ENCODE results near the gene KRAS.
"Not testable (repeated sequence)": the region's sequence is repeated elsewhere in the genome, so short reads cannot be mapped to it uniquely, and the experiment has no call there.

Gene KRAS

DNA sequence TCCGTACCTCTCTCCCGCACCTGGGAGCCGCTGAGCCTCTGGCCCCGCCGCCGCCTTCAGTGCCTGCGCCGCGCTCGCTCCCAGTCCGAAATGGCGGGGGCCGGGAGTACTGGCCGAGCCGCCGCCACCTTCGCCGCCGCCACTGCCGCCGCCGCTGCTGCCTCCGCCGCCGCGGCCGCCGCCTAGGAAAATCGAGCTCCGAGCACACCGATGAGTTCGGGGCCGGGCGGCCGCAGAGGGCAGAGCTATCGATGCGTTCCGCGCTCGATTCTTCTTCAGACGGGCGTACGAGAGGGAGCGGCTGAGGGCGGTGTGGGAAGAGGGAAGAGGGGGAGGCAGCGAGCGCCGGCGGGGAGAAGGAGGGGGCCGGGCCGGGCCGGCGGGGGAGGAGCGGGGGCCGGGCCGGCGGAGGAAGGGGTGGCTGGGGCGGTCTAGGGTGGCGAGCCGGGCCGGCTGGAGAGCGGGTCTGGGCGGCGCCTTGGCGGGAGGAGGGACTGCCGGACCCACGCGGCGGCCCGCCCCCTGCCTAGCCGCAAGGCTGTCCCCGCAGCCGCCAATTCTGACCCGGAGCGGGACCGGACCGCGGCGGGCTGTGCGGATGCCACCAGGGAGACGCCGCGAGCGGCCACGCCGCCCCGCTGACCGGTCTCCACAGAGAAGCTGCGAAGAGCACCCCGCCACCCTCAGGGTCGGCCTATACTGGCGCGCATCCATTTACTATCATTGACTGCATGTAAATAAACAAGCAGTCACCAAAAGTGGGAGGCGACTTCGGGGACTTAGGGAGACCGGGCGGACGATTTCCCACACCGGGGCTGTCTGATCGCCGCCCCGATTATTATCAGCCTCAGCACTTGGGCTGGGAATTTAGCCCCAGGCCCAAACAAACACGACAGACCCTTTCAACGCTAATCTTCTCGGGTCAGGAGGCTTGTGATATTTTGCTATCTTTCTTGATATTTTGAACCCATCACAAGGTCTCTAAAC is at the start of gene KRAS:
Gene KRAS, minus strand, starts transcription at position 186 of the 987 bp plus-strand sequence.
- DNase-seq (ENCODE audit: low read depth in 2 of 2) = peak; percentile 81 to 83

DNA sequence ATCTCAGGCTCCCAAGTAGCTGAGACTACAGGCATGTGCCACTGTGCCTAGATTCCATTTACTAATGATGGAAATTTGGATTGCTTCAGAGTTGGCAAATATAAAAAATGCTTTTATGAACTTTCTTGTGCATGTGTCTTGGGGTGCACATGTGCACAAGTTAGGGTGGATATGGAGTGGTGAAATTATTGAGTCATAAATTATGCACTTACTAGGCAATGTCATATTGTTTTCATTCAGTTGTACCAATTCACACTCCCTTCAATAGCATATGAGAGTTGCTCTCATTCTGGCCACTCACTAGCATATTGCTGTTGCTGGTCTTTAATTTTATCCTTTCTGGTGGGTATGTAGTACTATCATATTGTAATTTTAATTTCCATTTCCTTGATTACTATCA is 45.7 kb upstream of the KRAS start:
- DNase-seq (ENCODE audit: low read depth in 2 of 2) = no peak

DNA sequence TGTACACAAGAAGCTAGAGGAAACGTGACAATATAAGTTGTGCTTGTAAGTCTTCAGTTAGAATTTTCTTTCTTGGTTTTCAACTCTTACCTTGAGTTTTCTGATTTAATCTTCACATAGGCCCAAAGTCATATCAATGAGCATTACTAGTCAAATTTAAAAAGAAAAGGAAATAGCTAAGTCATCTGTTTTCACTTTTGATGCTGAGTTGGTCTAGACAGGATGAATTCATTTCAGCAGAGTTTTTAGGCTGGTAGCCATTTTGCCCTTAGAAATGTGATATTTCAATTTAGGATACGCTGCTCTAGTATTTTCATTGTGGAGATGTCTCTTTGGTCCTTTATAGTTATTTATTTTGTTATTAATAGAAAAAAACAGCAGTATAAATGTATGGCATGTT is 44.6 kb upstream of the KRAS start:
- no peak for DNase-seq (ENCODE audit: low read depth in 2 of 2)

DNA sequence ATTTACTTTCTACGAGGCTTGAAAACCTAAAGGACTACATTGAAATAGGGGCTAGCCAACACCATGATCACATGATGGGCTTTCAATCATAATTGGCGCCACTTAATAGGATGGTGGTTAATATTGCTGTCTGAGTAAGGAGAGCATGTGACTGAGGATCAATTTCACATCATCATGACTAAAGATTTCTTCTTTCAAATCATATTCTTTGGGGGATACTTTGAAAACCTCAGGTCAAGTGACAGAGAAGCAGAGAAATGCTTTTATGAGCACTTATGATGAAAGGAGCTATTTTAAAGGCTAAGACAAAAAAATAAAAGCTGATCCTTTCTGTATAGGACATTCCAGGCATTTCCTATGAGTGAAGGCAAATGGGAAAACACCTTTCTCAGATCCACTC is 42.9 kb upstream of the KRAS start:
- DNase-seq (ENCODE audit: low read depth in 2 of 2) = no peak

DNA sequence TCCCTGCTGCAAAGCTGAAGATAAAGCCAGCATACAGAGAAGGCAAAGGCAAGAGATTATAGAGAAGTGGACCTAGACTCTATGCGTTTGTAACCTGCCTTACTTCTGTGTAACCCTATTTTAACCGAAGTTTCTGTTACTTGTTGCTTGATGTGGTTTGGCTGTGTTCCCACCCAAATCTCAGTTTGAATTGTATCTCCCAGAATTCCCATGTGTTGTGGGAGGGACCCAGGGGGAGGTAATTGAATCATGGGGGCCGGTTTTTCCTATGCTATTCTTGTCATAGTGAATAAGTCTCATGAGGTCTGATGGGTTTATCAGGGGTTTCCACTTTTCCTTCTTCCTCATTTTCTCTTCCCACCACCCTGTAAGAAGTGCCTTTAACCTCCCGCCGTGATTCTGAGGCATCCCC is 42.1 kb upstream of the KRAS start:
- DNase-seq (ENCODE audit: low read depth in 2 of 2) = not testable (repeated sequence)

DNA sequence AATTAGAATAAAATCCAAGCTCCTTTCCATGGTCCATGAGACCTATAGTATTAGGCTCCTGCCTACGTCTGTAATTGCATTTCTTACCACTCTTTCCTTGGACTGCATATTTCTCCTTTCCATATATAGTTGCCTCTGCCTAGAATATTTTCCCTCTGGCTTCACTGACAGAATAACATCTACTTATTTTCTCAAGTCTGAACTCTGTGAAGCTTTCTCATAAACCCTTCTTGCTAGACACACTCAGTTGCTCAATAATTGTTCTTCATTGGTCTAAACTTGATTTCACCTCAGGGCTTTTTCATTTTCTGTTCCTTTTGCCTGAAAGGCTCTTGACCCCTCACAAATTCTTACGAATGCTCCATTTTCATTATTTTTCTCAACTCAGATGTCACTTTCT is 36.9 kb upstream of the KRAS start:
- no peak for DNase-seq (ENCODE audit: low read depth in 2 of 2)

DNA sequence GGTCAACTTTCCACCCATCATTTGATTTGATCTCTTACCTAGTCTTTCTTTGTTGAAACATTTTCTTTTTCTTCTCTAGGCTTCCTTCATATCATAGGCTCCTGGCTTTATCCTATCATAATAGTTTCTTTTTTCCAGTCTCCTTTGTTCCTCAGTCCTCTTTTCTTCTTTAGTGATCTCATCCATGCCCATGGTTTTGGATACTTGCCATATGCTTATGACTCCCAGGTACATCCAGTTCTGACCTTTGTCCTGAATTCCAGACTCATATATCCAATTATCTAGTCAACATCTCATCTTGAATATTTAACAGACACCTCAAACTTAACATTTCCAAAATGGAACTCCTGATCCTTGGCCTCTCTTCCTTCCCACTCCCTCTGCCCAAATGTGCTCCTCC is 36.1 kb upstream of the KRAS start:
- no peak for DNase-seq (ENCODE audit: low read depth in 2 of 2)

DNA sequence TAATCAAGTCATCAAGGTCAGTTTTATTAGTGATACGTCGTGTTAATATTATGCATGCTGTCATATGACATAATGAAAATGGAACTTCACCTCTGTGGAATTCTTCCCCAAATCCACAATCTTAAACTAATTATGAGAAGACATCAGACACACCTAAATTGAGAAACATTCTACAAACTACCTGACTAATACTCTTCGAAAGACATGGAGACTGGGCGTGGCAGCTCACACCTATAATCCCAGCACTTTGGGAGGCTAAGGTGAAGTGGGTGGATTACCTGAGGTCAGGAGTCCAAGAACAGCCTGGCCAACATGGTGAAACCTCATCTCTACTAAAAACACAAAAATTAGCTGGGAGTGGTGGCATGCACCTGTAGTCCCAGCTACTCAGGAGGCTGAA is 33.3 kb upstream of the KRAS start:
- no peak for DNase-seq (ENCODE audit: low read depth in 2 of 2)

DNA sequence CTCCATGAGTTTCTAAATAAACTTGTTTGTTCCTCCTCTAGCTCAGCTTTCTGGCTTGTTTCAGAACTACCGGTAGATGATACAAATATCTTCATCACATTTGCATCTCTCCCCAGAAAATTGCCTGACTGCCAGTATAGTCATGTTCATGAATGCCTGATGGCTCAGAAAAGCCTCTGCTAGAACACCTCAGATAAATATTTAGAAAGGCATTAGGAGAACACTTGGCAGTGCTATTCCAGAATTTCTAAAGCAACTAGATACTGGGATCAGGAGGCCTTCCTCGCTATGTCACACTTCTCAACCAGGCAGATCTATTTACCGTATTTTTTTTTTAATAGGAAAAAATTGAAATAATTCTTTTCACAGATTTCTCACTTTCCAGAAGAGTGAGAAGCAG is 32.3 kb upstream of the KRAS start:
- DNase-seq (ENCODE audit: low read depth in 2 of 2) = no peak

DNA sequence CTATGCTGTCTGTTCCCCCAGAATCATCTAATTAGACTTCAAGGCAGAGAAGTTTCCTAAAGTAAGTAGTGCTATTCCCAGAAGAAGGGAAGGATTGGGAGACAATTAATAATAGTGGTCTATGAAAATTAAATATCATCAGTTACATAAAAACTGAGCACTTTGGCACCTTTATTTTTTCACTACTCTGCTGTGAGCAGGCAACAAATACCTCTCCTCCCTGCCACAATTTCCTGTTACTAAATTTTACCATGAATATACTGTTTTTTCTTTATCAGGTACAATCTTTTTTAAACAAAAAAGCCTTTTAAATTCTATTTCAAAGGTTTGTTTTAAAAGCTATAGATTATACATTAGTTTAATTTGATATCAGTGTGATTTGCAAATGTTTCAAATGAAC is 29.4 kb upstream of the KRAS start:
- no peak for DNase-seq (ENCODE audit: low read depth in 2 of 2)

DNA sequence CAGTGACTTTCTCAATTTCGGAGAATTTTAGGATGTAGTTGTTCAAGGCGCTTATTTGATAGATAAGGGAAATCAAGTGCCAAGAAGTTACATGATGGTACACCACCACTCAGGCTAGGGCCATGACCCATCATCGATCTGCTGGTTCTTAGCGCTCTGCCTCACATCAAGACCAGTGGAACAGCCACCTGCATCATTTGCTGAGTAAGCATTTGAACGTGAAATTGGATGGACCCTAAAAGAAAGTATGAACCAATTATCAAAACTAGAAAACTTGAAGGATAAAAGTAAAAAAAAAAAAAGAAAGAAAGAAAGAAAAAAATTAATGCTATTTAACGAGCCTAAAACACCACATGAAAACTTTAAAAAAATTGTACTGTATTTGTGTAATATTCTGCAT is 27.5 kb upstream of the KRAS start:
- no peak for DNase-seq (ENCODE audit: low read depth in 2 of 2)

DNA sequence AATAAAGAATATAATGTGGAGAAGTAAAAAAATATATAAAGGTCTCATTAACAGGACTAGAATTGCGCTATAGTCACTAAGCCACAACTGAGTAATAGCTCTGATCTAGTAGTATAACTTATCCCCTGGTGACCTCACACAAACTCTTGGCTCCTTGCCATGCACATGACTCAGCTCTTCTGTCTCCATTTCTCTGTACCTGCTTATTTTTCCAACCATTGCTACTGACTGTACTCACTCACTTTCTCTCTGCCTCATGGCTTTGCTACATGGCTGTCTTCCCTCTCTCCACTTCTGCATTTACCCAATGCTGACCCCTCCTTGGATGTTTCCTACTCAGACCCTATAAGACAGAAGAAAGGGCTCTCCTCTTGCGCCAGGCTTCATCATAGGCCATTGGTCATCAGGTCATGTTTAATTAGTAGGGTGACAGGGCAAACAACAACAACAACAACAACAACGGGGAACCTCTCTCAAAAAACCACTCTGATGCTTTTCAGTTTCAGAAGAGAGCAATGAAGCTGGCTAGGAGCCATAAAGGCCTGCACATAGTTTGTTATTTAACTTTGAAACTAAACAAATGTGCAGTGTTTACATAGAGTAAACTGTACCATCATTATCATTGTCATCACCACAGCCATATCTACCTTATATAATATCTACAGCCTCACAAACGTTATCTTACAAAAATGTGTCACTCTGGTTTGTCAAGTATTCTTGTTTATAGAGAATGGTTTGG is 25.6 kb upstream of the KRAS start:
- DNase-seq (ENCODE audit: low read depth in 2 of 2) = peak; percentile 31 to 38

DNA sequence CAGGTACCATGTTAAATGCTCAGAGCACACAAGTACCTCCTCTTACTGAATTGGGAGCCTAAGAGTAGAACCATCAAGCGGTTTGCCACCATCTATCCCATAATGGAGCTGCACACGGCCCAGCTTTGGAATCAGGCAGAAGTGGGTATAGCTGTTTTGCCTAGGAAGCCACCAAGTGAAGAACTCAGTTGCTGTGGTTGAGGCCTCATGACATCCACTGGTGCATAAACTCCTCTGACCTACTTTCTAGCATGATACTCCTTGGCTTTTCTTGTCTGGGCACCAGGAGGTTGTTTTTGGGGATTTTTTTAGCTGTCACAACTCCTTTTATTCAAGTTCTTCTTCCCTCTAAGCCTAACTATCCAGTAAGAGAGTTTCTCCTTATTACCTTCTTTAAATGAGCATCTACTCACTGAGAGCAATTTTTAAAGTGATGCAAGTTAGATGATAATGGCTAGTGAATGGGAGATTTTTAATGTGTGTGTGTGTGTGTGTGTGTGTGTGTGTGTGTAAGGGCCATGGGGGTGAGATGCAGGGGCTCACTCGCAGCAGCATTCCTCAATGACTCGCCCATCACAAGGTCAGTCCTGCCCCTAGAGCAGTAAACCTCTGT is 20.9 kb upstream of the KRAS start:
- DNase-seq (ENCODE audit: low read depth in 2 of 2) = no peak

DNA sequence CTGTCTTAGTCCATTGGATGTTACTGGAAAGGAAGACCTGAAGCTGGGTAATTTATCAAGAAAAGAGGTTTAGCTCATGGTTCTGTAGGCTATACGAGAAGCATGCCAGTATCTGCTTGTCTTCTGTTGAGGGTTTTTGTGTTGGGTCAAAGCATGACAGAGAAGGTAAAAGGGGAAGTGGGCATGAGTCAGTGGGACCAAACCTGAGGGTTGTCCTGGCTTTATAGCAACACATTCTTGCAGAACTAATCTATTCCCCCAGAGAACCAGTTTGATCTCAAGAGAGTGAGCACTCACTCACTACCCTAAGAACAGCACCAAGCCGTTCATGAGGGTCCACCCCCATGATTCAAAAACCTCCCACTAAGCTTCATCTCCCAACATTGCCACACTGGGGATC is 19.0 kb upstream of the KRAS start:
- DNase-seq (ENCODE audit: low read depth in 2 of 2) = no peak

DNA sequence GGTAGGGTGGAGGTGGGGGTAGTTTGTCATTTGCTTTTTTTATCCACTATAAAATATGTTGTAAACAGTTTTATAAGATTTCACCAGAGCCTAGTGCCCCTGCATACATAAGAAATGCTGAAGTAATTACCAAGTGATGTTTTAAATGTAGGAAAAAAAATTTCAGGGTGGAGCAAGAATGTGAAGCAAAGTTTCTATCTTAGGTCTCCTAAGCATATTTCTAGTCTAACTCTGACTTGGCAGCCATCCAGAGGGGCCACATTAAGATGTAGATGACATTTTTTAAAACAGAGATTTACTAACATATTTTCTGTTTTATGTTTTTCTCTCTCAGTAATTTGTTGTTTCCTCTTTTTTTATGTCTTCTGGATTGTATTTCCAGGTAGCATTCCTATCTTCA is 15.8 kb upstream of the KRAS start:
- no peak for DNase-seq (ENCODE audit: low read depth in 2 of 2)

DNA sequence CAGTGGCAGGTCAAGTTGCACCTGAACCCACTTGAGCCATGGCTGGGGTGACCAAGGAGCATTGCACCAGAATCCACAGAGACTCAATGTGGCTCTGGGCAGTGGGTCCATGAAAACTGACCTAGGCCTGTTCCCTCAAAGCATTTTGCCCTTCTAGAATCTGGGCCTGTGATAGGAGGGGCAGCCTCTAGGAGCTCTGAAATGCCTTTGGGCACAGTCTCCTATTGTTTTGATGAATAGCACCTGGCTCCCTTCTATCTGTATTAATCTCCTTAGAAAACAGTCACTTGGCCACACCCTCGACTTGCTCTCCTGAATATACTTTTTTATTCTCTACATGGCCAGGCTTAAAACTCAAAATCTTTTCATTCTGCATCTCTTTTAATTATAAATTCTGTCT is 14.1 kb upstream of the KRAS start:
- no peak for DNase-seq (ENCODE audit: low read depth in 2 of 2)

DNA sequence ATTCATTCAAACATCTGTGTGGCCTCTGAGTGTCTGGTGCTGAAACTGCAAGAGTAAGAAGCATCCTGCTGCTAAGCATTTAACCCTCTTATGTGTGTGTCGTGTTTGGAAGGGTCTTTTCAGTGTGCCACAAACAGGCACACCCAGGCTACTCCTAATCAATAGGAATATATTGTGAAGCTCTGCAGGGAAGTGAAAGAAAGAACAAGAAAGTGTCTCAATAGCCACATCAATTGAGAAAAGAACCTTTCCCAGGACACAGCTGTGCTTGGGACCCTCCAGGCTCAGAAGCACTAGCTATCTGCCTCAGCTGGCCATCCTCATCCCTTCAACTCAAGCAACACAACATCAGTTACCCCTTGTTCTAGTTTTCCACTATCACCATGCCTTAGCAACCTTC is 13.4 kb upstream of the KRAS start:
- DNase-seq (ENCODE audit: low read depth in 2 of 2) = no peak

DNA sequence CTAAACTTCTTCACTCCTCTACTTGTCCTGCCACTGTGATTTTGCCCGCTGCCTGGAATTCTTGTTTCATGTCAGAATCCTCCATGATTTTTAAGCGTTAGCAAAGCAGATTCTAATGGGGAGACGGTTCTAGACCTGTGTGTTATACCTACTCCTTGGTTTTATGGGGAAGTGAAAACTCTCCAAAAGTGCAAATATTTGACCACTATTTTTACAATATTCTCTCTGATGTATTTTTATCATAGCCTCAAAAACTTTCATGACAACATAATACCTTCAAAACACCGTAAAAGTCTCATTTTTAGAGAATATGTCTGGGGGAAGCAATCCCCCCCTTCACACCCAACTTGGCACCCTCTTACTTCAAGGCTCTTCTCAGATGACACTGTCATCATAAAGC is 12.9 kb upstream of the KRAS start:
- DNase-seq (ENCODE audit: low read depth in 2 of 2) = no peak

DNA sequence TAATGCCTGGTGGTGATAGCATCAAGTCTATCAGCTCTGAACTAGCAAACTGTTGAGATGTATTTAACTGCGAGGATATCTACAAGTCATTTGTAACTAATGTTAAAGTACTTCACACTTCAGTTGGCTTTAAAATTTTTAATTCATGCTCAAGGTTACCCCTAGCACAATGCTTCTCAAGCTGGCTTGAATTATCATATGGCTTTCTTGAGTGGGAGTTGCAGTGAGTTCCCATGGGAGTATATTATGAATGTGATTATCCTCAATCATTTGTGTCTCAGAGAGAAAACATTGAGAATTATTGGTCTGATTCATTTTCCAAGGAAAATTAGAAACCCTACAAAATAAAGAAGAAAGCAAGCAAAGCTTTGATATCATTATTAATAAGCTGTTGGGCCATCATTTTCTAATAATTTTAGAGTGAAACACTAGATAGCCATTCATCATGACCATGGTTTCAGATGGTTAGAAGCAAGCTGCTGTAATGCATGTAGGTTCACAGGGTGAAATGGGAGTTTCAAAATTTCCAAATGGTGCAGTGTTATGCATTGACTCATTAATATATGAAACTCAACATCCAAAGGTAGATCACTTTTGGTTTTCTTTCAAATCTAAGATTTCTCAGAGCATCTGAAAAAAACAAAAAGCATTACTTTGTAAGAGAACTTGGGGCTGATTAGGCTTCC is 11.8 kb upstream of the KRAS start:
- DNase-seq (ENCODE audit: low read depth in 2 of 2) = no peak

DNA sequence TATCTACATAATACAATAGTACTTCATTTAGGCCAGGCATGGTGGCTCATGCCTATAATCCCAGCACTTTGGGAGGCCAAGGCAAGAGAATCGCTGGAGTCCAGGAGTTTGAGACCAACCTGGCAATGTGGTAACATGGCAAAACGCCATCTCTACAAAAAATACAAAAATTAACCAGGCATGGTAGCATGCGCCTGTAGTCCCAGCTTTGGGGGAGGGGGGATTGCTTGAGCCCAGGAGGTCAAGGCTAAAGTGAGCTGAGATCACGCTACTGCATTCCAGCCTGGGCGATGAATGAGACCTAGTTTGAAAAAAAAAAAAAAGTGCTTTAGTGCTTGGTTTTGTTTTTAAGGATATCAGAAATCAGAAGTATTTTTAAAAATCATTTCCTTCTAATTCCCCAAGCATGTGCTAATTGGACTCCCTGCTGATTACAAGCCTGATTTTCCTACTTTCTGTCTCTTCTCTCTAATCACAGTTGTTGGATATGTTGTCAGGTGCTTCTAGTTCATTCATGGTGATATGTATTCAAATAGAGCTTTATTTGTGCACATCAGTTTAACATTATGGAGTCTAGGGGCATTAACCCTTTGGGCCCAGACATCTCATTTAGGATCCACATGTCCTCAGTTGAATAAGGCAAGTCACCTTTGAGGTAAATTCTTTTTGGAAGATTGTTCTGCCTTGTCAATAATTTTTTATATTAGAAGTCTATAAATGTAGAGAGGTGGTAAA is 7.0 kb upstream of the KRAS start:
- no peak for DNase-seq (ENCODE audit: low read depth in 2 of 2)

DNA sequence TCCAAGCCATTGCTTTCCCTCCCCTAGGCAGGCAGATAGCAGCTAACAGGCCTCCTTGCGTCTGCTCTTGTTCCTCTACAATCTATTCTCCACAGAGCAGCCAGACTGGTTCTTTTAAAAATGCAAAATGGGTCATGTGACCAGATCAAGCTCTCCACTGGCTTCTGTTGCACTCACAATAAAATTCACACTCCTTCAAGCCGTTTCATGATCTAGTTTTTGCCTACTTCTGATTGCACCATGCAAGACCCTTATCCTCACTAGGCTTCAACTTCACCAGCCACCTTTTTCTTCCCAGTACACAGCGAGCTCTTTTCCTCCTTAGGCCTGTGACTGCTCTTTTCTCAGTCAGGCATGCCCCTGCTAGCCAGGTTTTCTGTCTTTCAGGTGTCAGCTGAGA is 6.1 kb upstream of the KRAS start:
- DNase-seq (ENCODE audit: low read depth in 2 of 2) = no peak

Data from activated CD8-positive, alpha-beta memory T cell treated with anti-CD3 and anti-CD28 coated beads for 4 hours (primary cell).